NCI-H82 (cell line): ENCODE measurements around the gene JARID2.
A peak's percentile ranks its signal among the peaks of the same experiment; 100 is the strongest.

Source experiments
- DNase-seq: peaks from one replicate; lab custom pipeline; 2025; lab: John Stamatoyannopoulos, UW

Gene JARID2

DNA sequence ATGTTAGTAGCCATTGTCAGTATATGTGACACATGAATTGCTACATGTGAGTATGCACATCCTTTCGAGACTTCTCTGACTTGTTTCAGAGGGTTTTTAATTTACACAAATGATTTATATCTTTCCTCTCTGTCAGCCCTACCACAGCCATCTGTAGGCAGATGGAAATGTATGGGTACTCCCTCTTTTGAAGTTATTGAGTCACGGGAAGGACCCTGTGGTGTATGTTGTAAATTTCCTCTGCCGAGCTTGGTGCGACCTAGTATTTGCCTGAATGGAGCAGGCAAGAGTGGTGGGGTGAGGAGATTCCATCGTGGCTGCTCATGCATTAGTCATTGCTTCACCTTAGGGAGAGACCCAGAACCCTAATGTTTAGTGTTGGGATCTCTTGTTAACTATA, 171.9 kb downstream of the JARID2 start:
- no peak for DNase-seq

DNA sequence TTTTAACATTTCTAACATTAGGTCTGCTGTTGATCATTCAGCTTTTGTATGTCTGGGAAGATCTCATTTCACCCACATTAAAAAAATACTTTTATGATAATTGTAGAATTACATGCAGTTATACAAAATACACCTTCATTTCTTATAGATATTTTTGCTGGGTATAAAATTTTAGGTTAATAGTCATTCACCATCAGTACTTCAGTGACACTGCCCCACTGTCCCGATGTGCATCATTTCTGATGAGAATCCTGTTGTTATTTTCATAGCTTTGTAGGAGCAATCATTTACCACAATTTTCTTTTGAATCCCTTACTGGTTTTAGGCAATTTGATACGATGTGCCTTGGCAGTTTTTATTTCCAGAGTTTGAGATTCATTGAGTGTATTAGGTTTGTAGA, 173.6 kb downstream of the JARID2 start:
- no peak for DNase-seq

DNA sequence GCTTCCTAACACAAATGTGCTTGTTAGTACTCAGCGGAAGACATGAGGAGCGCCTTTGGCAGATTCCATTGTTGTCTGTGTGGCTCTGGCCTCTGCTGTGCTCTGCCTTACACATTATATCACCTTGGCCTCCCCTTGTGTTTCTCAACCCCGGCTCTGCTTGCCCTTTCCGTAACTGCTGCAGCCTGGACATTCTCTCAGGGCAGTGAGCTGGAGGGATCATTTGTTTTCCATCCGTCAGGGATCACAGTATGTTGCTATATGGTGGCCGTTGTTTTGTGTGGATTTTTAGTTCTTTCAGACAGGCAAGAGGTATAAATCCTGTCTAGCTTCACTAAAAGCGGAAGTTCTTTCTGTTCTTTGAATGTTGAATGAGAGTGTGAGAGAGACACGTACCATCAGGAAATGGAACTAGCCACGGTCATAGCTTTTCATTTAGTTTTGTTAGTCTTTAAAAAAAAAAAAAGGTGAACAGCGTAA, 175.1 kb downstream of the JARID2 start:
- DNase-seq = no peak

DNA sequence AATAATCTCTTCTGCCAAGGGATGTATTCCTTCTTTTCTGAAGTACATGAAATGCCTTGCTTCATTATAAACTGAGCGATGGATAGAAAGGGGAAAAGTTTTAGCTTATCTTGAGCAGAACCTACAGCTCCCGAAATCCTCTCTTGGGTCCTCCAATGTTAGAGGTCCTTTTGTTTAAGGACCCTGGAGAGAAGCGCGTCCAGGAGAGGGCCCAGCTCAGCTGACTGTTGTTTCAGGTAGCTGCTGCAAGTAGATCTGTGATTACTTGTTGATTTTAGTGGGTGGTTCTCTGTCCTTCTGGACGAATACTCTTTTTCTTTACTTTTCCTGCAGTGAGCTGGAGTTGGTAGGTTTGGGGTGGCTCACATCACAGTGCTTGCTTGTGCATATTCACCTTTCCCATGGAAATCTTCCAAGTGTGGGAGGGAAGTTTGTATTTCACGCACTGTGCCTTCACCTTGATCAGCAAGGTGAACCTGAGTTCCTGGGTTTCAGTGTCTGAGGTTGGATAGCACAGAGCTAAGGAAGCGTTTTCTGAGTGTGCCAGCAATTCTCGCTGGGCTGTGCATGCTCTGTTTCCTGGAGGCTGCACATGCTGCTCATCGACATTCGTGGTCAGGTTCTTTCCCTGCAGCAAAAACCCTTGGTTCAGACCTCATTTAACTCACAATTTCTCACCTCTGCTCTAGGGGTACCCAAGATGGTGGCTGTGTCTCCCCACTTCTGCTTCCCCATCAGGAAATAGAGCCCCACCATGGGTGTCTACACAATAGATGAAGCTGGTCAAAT, 176.3 kb downstream of the JARID2 start:
- no peak for DNase-seq

DNA sequence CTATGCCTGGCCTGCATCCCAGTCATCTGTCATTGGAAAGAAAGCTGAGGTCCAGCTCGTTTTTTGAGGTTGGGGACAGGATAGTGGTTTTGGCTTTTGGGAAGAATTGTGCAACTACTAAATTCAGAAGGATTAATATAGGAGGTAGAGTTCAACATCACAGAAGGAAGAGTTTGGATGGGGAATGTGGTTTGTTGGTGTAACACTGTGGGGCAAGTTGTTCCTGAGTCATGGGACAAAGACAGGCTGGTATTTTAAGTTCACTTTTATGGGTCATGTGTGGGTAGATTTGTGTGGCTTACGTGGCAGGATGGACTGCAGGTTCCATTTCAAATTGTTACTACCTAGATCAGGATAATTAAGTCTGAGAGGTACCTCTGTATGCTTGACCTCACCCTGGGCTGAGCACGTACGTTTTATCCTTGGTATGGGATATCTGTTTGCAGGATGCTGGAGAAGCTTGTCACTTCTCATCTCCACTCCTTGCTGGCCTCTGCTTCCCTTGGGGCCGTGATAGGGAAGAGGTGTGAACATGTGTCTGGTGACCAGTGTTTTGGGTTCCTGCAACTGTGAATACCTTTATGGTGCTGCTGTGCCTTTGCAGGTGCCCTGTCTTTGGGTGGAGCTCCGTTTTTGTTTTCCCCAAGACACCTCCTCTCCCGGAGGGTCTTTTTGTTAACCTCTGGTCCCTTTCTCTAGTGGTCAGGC, 177.6 kb downstream of the JARID2 start:
- no peak for DNase-seq

DNA sequence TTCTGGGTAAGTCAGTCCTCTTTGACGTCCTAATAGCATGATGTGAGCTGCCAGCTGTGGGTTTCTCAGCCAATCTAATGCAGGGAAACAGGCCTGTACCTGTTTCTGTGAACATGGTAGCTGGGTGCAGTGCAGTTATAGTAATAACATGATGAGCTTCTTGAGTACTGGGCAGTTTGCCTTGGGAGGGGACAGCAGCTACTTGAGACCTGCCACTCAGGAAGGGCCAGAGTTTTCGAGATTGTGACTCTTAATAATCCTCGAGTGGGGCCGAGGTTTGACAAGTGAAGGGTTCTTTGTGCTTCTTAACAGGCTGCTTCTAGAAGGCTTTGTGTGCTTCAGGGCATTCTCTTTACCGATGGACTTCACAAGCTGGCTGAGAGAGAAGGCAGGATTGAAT, 180.1 kb downstream of the JARID2 start:
- DNase-seq = no peak

DNA sequence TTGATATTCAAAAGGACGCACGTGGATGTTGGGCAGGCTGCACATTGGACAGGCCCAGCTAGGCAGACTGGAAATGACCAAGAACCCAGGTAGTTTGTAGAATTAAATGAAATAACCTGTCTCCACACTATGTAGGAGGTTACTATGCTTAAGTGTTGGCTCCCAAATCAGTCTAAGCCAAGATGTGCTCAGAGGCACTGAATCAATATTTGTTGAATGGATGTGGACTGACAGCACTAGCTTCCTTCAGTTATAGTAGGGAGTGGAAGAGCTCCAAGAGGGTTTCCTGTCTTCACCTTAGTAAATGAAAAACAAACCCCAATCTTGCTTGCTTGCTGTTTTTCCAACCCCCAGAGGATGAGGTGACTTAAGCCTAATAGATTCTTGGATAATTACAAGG, 180.5 kb downstream of the JARID2 start:
- no peak for DNase-seq

DNA sequence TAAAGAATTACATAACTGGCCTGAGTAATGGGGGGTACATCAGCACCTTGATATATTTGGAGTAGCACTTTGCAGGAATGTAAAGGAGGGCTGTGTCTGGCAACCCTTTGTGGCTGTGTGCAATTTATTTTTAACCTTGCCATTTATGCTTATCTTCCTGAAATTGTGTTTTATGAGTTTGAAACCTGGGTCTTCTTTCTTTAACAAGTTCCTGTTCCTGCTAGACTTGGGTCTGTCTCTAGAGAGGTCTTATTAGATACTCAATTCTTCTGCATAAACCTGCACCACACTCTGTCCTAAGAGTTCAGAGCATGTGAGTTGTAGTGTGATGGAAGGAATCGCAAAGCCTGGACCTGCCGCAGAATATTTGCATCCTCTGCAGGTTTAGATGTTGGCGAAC, 181.0 kb downstream of the JARID2 start:
- DNase-seq = no peak

DNA sequence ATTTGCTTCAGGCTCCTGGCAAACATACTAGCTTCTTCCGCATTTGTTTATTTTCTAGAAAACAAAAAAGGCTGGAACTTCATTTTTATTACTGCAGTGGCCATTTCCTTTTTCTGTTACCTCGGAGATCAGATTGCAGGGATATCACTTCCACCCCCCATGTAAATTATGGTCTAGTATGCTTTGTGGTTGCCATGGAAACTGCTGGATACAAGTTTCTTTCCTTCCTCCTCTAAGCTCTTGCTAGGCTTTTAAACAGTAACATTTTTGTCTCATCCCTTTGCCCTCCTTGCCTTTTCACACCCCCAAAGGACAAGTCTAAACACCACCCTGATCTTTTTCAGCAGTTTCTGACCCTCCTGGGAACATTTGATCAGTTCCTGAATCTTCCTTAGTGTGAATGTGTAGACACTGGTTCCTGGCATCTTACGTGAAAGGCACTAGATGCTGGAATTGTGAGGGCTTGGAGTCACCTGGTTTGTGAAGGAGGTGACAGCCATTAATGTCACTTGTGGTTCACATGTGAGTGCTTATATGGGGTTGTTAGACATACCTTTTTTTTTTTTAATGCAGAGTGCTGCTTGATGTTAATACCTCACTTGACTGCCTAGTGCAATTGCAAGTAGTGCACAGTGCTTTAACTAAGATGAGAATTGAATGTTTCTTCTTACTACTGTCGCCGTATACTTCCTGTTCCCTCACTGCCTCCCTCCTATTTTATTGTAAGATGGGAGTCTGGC, 181.6 kb downstream of the JARID2 start:
- DNase-seq = peak; percentile 19

DNA sequence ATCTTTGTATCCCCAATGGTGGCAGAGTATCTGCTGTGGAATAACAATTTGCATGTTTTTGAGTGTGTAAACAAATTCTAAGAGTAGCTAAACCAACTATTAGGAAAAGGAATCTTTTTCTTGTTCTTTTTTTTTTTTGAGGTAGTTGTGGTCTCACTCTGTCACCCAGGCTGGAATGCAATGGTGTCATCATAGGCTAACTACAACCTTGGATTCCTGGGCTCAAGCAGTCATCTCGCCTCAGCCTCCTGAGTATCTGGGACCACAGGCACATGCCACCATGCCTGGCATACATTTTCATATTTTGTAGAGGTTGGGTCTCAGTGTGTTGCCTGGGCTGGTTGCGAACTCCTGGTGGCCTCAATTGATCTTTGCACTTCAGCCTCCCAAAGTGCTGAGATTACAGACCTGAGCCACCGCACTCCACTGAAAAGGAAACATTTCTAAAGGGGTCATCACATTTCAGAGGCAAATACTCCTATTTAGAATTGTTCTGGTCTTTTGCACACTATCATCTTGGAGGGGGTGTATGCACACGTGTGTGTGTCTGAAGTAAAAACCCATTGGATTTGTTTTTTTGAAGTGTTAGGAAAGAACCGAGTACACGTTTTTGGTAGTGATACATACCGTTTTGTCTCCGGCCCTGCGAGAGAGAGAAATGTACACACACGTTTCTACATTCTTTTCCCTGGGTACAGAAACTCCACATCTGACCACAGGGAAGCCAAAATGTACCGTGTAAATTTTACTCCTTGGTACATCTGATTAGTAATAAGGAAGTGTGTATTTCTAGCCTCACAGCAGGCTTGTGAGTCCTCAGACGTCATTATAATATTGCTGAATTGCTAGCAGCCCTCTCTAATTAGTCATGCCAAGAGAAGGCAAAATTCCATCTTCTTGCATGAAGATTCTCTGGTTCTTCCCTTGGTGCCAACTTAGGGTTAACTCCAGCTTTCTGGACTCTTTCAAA, 183.6 kb downstream of the JARID2 start:
- DNase-seq = peak; percentile 31

DNA sequence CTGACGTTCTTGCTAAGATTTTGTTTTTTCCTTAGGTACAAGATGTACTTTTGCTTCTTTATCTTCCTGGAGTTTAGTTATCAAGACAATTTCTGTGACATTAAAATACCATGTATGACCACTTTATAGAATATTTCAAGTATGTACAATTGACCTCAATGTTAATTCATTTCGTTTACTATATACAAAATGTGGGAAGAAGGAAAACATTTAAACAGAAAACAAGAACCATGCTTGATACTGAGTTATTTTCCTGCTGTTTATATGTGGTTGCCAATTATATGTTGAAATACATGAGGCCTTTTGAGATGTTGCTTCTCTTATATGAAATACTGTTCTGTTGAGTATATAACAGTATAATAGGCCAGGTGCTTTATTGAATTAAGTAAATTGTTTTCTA, 184.3 kb downstream of the JARID2 start:
- DNase-seq = no peak

DNA sequence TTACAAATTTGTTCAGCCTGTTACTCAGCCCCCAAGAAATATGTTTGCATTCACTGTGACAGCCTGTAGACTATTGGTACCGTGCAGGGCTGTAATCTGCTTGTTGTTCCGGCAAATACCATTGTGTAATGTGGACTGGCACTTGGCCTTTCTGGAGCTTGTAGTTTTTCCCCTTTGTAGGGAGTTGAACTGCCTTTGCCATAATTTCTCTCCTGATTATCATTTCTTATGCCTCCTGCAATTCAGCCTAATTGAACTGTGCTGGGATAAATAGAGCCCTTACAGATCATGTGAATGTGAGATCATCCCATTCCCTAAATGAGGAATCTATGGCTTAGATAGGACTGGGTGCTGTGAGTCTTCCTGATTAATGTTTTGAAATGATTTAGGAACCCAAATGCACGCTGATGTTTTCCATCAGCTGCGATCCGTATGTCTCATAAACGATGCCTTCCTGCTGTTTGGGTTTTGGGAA, 185.1 kb downstream of the JARID2 start:
- peak; percentile 68 for DNase-seq

DNA sequence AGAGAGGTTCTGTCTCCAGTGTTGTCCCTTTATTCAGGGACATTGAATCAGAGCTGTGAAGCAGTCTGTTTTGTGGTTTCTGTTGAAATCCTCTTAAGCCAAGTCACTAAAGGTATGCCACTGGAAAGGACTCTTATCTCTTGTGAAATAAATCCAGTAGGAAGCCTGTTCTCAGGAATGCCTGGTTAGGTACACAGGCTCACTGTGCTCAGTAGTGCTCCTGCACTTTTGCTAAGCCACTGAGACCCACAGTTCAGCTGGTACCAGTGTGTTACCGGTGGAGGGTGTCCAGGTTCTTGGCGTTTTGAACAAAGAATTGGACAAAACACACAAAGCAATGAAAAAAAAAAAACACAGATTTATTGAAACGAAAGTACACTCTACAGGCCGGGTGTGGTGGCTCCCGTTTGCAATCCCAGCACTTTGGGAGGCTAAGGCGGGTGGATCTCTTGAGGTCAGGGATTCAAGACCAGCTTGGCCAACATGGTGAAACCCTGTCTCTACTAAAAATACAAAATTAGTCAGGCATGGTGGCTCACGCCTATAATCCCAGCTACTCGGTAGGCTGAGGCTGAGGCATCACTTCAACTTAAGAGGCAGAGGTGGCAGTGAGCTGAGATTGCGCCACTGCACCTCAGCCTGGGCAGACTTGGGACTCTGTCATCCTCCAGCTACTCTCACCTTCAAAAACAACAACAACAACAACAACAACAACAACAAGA, 186.1 kb downstream of the JARID2 start:
- DNase-seq = peak; percentile 86

DNA sequence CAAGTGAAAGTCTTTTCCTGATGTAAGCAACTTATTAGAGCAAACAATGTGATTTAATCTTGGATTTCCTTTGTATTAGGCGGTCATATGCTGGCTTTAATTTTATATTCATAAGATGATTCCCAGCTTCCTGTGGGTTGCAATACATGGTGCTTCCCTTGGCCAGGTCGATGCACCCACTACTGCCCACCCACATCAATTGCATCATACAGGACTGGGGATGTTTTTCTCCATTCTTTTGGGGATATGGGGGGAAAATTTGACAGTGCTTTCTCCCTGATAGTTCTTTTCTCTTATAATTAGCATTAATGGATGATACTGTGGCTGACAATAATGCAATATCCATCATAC, 187.6 kb downstream of the JARID2 start:
- DNase-seq = no peak

DNA sequence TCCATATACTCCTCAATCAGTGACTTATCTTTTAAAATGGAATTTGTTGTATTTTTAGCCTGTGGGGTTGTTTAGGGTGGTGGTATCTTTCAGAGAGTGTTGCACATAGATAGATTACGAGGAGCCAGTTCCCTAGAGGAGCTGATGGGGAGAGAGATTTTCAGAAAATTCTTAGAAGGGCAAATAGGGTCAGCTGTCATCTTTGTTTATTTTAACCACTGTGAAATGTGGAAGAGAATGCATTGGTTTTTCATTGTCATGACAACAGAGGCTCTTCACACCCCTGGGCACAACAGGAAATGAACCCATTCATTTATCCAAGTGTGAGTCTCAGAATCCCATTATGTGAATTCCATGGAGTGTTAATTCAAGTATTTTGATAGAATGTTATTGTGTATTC, 188.4 kb downstream of the JARID2 start:
- DNase-seq = no peak

DNA sequence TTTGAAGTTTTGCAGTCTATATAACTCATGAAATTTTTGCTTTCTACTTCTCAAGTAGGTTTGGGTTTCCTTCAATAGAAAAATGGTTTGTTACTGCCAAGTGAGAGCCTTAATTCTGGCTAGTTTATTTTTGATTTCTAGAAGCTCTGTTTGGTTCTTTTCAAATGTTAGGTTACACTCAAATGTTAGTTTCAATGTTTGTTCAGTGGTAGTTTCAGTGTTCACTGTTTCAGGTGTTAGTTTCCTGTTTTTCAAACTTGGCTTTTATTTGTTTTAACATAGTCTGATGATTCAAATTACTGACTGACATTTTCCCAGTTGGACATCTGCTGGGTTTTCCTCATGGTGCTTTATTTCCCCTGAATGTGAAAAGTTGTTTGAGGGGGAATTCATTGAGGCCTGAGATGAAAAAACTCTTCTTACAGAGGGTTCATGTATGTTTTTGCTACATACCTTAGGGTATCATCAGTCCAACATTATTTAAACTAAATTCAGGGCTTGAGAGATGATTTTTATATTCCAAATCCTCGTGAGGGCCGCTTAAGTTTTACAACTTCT, 189.0 kb downstream of the JARID2 start:
- DNase-seq = no peak

DNA sequence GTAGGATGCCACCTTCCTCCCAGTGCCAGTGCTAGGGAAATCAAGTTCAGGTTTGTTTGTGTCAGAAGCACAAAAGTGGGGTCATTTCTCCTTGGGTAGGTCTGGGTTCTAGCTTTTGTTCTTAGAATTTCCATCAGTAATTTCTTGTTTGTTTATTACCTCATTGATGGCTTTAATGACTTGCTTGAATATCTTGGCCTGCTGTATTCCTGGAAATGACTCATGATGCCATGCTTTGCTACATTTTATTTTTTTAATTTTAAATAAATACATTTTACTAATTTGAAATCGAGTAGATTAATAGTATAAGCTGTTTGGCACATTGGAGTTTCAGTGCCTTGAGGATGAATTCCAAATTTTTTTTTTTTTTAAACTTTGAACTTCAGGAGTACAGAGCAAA, 189.6 kb downstream of the JARID2 start:
- no peak for DNase-seq

DNA sequence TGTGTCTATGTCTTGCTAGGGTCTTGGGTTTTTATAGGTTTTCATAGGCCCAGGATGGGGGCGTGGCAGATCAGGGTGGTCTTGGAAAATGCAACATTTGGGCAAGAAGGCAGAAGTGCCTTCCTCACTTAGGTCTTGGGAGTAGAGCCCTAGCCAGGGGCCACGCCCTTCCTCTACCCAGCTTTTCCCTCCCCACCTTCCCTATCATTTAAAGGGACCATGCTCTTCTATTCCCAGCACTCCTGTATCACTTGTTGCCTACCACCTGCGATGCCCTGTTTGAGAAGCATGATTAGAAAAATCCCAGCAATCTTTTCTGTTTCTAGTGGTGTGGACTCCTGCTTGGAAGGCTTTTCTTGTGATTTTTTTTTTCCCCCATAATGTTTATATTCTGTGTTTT, 190.6 kb downstream of the JARID2 start:
- no peak for DNase-seq

DNA sequence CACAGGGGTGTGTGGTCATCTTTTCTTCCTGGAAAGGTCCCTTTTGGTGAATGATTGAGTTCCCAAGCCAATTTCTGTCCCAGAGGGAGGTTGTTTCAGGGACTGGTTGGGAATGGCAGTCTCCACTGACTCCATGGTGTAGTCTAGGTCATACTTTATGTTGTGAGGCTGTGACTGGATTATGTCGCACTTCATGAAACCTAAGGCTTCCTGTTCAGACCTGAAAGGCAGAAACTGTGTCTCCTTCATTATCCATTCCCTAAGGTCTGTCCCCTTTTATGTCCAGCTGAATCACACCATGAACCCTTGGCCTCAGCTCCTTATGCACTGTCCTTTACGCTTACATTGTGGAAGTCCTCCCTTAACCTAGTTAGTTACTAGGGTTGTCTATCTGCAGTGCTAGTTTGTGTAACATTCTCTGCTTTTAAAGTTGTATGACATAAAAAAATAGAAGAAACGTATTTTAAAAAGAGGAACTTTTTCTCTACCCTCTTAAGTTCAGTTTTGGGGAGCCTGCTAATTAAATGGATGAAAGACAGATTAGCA, 191.3 kb downstream of the JARID2 start:
- DNase-seq = no peak

DNA sequence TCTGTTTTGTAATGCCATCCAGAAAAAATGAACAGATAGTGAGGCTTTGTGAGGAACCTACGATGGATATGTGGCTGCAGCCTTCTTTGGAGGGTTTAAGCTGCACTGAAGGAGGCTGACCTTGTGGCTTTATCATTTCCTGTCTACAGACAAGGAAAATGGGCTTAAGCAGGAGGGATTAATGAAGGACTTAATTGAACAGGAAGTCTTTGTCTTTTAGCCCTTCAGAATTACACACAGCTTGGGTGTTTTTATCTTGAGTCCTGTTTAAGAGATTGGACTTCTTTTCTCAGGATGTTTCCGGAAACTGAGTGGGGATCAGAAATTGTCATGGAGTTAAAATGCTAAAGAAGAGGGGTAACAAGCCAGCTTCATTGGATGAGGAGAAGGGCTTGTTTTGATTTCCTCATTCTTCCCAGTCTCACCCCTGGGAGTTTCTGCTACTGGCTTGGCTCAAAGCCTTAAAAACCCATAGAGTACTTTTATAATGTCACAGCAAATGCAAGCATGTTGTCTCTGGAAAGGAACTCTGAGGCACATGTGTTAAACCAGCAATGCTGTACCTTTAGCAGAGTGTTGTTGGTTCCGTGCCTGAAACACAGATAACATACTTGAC, 193.6 kb downstream of the JARID2 start:
- peak; percentile 89 for DNase-seq
